Fibroblast of skin of left quadriceps (primary cell): ENCODE measurements around the gene OR6X1.

Source experiments
- DNase-seq, 2 experiments: peaks; one replicate each; pipeline ENCODE4 v3.0.0-alpha.2; 2013; ENCODE audit warnings: low read depth in 2 of 2

OR6X1 gene

GRCh38 chr11:123754101-123754568, at the start of gene OR6X1:
TSS of gene OR6X1 (minus strand) at chr11:123754518. CDS start at chr11:123754518, 0 bp downstream.
- no peak for DNase-seq

DNA sequence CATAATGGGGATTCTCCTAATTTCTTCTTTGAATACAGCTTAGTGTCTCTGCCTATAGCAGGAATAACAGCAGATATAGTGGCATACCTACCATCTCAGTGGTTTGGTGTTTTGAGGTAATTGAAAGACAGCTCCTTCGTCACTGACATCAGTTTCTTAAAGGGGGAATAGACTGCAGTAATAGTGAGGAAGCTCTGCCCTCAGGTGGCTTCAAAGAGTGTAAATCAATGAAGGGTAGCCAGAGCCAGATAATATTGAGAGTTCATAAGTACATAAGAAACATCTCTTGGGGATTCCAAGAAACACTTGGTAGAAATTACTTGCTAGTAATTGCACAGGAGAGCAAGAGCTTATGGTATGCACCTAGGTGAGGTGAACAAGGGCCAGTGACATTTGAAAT, 47.4 kb upstream of the OR6X1 start:
- DNase-seq = no peak

DNA sequence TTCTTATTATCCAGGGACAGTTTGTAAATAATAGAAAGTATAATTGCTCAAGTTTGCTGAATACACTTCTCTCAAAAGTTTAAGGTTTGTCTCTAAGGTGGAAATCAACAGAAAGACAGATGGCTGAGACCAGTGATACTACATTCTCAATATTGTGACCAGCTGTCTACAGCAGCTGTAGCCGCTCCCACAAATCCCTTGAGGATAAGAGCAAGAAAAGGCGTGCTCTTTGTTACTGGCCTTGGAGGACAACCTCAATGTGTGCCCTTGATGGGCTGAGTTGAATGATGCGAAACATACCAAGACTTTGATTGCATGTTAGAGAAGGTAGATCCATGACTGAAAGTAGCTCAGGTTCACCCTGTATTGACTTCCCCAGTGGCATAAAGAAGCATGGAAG, 45.7 kb upstream of the OR6X1 start:
- DNase-seq = no peak

DNA sequence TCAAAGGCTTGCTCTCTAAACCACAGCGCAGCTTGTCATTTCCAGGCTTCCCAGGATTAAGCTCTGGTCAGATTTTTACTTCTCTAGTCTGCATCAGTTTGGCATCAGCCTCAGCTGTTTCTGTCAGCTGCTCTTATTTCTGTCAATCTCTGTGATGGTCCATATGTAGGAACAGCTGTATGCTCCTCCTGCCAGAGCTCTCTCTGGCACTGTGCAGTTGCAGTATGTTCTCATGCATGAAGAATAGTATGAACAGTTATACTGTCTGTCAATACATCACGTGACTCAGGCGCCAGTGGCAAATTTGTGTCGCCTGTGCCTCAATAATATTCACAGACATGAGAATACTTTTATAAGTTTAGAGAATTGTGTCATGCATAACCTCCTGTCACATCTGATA, 45.1 kb upstream of the OR6X1 start:
- DNase-seq = no peak

GRCh38 chr11:123798513-123799252, 44.4 kb upstream of the OR6X1 start:
- DNase-seq = no peak

GRCh38 chr11:123798079-123798478, 43.8 kb upstream of the OR6X1 start:
- no peak for DNase-seq

DNA sequence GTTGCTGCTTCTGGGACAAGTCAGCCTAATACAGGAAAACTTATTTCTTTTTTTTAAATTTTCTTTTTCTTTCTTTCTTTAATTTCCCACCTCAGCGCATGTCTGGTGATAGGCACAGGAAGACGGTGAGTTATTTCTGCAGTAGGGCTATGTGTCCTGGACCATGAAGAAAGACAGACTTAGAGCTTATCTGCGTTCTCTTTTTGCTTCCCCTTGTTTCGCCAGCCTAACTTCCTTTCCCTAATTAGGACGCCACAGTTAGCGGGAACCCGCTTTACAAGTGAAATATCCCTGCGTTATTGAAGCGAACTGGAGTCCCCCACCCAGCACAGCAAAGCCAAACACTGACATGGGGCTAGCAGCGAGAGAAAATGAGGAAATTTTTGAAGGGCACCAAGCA, 43.2 kb upstream of the OR6X1 start:
- no peak for DNase-seq

DNA sequence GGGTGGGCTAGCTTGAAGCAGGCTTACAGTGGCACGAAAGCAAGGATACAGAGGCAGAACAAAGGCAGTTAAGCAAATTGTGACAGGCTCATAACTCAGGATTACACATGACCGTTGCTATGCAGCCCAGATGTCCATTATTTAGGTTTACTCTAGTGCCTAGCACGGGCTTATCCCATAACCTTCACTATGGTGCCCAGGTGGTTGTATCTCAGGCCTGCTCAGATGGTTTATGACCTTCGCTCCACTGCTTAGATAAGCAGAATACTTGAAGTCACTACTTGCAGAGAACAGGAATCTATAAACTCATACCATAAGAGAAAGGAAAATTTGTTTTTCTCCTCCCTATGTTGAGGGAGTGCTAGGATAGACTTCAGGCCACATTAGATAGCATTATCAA, 42.8 kb upstream of the OR6X1 start:
- no peak for DNase-seq

GRCh38 chr11:123796226-123796625, 41.9 kb upstream of the OR6X1 start:
- DNase-seq = no peak

- DNase-seq = no peak
Observed at GRCh38 chr11:123783536-123783935, 29.2 kb upstream of the OR6X1 start.

DNA sequence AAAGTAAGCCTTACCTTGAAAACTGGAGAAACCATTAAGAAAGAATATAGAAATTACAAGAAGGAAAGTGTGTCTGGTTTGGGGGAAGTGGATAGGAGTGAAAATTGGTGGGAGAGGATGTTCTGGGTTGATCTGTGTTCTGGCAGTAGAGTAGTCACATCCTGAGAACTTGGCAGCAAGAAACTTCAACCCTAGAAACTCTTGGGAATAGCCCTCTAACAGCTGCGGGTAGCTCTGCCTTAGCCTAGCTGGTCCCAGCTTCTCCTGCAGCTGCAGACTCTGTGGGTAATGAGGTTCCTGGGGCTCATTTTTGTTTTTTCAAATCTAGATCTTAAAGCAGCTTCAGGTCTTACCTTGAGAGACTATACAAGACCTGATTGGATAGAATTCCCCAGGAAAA, 24.2 kb upstream of the OR6X1 start:
- DNase-seq = no peak

- no peak for DNase-seq
Observed at GRCh38 chr11:123775715-123776549, 21.6 kb upstream of the OR6X1 start.

DNA sequence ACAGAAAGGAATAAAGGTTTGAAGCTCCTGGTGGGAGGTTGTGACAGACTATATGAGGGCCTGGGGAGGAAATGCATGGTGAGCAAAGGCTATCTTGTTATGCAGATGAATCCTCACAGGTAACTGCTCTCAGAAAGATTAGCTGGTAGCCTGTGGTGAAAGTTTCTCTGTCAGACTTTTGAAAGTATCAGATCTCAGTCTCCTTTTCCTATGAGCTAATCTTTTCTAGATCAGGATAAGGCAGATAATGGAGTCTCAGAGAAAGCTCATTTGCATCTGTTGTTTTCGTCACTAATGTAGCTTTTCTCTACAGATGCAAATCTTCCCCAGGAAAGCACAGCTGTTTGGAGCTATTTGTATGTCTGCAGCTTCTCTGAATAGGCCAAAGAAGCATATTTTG, 21.0 kb upstream of the OR6X1 start:
- DNase-seq = no peak

DNA sequence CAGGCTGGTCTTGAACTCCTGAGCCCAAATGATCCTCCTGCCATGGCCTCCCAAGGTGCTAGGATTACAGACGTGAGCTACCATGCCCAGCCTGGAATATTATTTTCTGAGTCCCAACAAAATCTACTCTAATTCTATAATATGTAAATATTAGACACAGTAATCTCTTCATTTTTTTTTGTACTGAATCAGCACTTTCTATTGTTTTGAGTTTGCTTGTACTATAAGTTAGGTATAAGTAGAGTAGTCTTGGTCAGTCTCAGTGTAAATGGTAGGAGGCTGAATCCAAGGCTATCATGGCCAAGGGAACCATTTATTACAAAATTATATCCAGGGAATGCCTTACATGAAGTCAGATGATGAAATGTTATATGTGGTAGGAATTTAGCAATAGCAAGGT, 19.6 kb upstream of the OR6X1 start:
- no peak for DNase-seq

DNA sequence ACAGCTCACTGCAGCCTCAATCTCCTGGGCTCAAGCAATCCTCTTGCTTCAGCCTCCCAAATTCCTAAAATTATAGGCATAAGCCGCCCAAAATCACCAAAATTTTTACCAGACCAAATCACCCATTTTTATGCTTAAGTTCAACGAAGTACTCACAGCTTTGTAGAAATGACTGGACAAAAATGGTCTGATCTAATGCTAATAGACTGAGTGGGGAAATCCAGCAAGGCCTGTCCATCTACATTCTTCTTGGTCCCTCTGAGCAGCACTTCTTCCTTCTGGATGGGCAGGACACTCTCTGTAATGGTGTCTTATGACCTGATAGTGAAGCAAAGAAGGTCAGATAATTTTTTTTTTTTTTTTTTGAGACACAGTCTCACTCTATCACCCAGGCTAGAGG, 18.7 kb upstream of the OR6X1 start:
- DNase-seq = no peak

GRCh38 chr11:123771664-123772063, 17.3 kb upstream of the OR6X1 start:
- no peak for DNase-seq

DNA sequence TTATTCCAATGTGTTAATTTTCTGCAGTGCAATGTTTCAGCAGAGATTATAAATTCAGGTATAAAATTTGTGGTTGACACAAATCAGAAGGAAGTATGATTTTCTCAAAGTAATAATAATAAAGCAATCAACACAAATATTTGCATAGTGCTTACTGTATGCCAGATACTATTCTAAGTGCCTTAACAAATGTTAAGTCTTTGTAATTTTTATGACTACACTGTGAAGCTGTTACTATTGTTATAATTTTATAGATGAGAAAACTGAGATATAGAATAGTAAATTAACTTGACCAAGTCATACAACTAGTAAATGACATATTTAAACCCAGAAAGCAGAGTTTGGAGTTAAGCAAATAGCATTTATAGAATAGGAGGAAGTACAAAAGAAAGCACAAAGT, 16.4 kb upstream of the OR6X1 start:
- no peak for DNase-seq

DNA sequence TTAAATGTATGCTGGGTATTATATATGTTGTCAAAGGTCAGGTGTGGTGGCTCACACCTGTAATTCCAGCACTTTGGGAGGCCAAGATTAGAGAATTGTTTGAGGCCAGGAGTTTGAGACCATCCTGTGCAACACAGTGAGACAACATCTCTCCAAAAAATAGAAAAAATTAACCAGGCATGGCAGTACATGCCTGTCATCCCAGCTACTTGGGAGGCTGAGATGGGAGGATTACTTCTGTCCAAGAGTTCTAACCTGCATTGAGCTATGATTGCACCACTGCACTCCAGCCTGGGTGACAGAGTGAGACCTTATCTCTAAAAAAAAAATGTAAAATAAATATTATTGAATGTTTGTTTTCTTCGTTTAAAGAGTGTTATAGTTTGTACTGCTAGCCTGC, 11.3 kb upstream of the OR6X1 start:
- DNase-seq = no peak

DNA sequence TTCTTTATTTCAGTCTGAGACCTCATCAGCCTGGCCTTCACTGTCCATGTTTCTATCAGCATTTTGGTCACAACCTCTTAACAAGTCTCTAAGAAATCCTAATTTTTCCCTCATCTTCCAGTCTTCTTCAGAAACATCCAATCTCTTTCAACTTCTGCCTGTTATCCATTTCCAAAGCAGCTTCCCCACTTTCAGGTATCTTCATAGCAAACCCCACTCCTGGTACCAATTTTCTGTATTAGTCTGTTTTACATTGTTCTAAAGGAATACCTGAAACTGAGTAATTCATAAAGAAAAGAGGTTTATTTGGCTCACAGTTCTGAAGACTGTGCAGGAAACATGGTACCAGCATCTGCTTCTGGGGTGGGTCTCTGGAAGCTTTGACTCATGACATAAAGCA, 8.1 kb upstream of the OR6X1 start:
- no peak for DNase-seq

DNA sequence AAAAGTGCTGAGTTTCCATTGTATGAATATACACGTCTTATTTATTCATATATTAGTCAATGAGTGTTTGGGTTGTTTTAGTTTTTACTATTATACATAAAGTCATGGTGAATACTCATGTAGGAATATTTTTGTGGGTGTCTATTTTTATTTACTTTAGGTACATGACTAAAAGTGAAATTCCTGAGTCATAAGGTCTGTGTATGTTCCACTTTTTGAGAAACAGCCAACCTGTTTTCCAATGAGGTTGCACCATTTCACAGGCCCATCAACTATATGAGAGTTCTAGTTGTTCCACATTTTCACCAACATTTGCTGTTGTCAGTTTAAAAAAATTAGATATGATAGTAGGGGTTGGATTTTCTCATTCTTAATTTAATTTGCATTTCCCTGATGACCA, 6.6 kb upstream of the OR6X1 start:
- no peak for DNase-seq

GRCh38 chr11:123757976-123758375, 3.7 kb upstream of the OR6X1 start:
- DNase-seq = no peak

GRCh38 chr11:123755813-123756212, 1.5 kb upstream of the OR6X1 start:
- no peak for DNase-seq

- DNase-seq = no peak
Observed at GRCh38 chr11:123755344-123755743, 1.0 kb upstream of the OR6X1 start.
